ENCODE data around the gene DDAH1. TPM values are rescaled to one million over a fixed set of nuclear protein-coding genes. Genes with fewer than 3 reads are reported as not detected.

Gene DDAH1
- total RNA-seq, 1 experiment from 2014 or later = 22.8 TPM

- TF ChIP-seq ZNF317 (CRISPR knock-in tag; IDR thresholded peaks at IDR 0.05; ENCODE audit: borderline replicate concordance, low read depth) (no peak), RORB (CRISPR knock-in tag; IDR thresholded peaks at IDR 0.05) (no peak), OVOL2 (CRISPR knock-in tag; IDR thresholded peaks at IDR 0.05; ENCODE audit: borderline replicate concordance) (no peak)
- H3K4me3 Mint-ChIP-seq = no peak overlapping the region
- peaks cover 46% of the 10 kb centered on the region for H3K4me1 Mint-ChIP-seq
- H3K27me3 Mint-ChIP-seq (ENCODE audit: low read depth) = no peaks in the 10 kb centered on the region
- CTCF ChIA-PET = interaction anchor here (1.6 kb wide), 1 partner anchor 19 kb away, joined by 6 read pairs; the partner anchor contains the start of gene C1orf52
- POLR2A ChIA-PET = no interaction called here
- DNase-seq (ENCODE audit: low spot score) (no peak), ATAC-seq (no peak)
- H3K36me3 Mint-ChIP-seq = no peaks in the 10 kb centered on the region
- 0 out of 2 replicates have a peak overlapping the region, but pooled peaks have one; percentile 14 for H3K27ac Mint-ChIP-seq
- H3K9me3 Mint-ChIP-seq = no peaks in the 10 kb centered on the region
Observed at GRCh38 chr1:85278853-85279314, 186.1 kb downstream of the DDAH1 start.

DNA sequence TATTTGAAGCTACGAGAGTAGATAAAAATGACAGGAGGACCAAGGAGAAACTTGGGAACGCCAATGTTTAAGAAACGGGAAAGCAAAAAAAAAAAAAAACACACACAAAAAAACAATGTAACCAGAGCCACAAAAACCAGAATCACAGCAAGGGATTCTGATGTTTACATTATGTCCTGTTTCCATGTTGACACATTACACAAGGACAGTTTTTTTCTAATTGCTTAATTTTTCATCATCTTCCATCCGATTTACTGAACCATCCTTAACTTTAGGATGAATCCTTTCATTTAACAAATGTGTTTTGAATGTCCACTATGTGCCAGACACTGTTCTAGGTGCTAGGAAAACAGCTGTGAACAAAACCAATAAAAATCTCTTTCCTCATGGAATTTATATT lies 187.2 kb downstream of the DDAH1 start:
- Mint-ChIP-seq H3K4me1 (peaks cover 44% of the 10 kb centered on the region), H3K9me3 (no peaks in the 10 kb centered on the region), H3K4me3 (peak overlapping the region; percentile 82; the same call in 1 of the 2 replicates), H3K36me3 (no peaks in the 10 kb centered on the region), H3K27ac (peak overlapping the region; percentile 96), H3K27me3 (ENCODE audit: low read depth) (no peaks in the 10 kb centered on the region)
- ATAC-seq = no peak
- DNase-seq (ENCODE audit: low spot score) = no peak
- CTCF ChIA-PET = interaction anchor here (0.6 to 4.5 kb wide), 4 partner anchors 19 to 415 kb away, joined by 3 to 83 read pairs (median 15); partner anchors contain the start of gene C1orf52
- peak; percentile 82 for TF ChIP-seq GABPB1 (CRISPR knock-in tag; IDR thresholded peaks at IDR 0.05)
- TF ChIP-seq, protein P1, sequence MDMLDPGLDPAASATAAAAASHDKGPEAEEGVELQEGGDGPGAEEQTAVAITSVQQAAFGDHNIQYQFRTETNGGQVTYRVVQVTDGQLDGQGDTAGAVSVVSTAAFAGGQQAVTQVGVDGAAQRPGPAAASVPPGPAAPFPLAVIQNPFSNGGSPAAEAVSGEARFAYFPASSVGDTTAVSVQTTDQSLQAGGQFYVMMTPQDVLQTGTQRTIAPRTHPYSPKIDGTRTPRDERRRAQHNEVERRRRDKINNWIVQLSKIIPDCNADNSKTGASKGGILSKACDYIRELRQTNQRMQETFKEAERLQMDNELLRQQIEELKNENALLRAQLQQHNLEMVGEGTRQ (CRISPR knock-in tag; IDR thresholded peaks at IDR 0.05) = no peak
- POLR2A ChIA-PET = no interaction called here

GRCh38 chr1:85276978-85277639 lies 187.8 kb downstream of the DDAH1 start:
- POLR2A ChIA-PET = interaction anchor here (0.6 to 2.1 kb wide), 12 partner anchors 8 to 431 kb away, joined by 3 to 15 read pairs (median 4); partner anchors contain the start of genes C1orf52 and ZNHIT6
- TF ChIP-seq MYBL2 (CRISPR knock-in tag; IDR thresholded peaks at IDR 0.05) (no peak), USF1 (CRISPR knock-in tag; IDR thresholded peaks at IDR 0.05) (0 out of 2 replicates have a peak, but pooled peaks have one; percentile 20), ZBTB43 (CRISPR knock-in tag; IDR thresholded peaks at IDR 0.05) (no peak), RELA (CRISPR knock-in tag; IDR thresholded peaks at IDR 0.05; ENCODE audit: borderline replicate concordance) (no peak), ESRRA (CRISPR knock-in tag; IDR thresholded peaks at IDR 0.05; ENCODE audit: borderline replicate concordance) (no peak), PRRX2 (CRISPR knock-in tag; IDR thresholded peaks at IDR 0.05) (no peak), MLX (CRISPR knock-in tag; IDR thresholded peaks at IDR 0.05) (no peak)
- TF ChIP-seq, protein P2, sequence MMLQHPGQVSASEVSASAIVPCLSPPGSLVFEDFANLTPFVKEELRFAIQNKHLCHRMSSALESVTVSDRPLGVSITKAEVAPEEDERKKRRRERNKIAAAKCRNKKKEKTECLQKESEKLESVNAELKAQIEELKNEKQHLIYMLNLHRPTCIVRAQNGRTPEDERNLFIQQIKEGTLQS (CRISPR knock-in tag; conservative IDR thresholded peaks at IDR 0.05) = no peak
- TF ChIP-seq, protein P3, sequence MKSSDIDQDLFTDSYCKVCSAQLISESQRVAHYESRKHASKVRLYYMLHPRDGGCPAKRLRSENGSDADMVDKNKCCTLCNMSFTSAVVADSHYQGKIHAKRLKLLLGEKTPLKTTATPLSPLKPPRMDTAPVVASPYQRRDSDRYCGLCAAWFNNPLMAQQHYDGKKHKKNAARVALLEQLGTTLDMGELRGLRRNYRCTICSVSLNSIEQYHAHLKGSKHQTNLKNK (CRISPR knock-in tag; IDR thresholded peaks at IDR 0.05) = no peak
- Mint-ChIP-seq H3K27me3 (ENCODE audit: low read depth) (no peaks in the 10 kb centered on the region), H3K4me1 (peaks cover 38% of the 10 kb centered on the region), H3K9me3 (no peaks in the 10 kb centered on the region), H3K4me3 (peak overlapping the region; percentile 82), H3K27ac (peak overlapping the region; percentile 96), H3K36me3 (no peaks in the 10 kb centered on the region)
- no peak for ATAC-seq
- no peak for DNase-seq (ENCODE audit: low spot score)
- CTCF ChIA-PET = interaction anchor here (0.6 to 4.5 kb wide), 16 partner anchors 8 to 553 kb away, joined by 3 to 83 read pairs (median 5); partner anchors contain the start of genes C1orf52, CCN1 and ZNHIT6

All from WTC11 (cell line).